HG03469 (cell line): ENCODE measurements around the gene ABCG4.
"Not testable (repeated sequence)": the region's sequence is repeated elsewhere in the genome, so short reads cannot be mapped to it uniquely, and the experiment has no call there.

Experiments used
- ATAC-seq: cut with Tn5 transposase; IDR thresholded peaks from one replicate; pipeline ENCODE4 v1.9.1; 2021; ENCODE audit warnings: mild to moderate bottlenecking, moderate library complexity, moderate number of reproducible peaks; ENCODE audit not compliant: unreplicated experiment

Gene ABCG4

GRCh38 chr11:119115484-119116234 is 33.2 kb upstream of the ABCG4 start:
- no peak for ATAC-seq

DNA sequence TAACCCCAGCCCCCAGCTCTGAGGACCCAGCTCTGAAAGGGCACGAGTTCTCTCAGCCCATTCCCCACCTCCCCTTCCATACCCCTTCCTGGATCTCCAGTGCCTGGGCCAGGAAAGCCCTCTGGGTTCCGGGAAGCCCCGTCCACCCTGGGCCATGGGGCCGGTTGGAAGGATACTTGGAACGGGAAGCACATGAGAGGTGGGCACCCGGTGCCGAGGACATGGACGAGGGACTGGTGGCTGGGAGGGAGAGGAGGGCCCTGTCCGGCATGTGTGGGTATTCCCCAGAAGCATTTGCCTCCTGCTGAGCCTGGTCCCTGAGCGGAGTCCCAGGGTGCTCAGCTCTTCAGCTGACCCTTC is 32.6 kb upstream of the ABCG4 start:
- ATAC-seq: no peak

DNA sequence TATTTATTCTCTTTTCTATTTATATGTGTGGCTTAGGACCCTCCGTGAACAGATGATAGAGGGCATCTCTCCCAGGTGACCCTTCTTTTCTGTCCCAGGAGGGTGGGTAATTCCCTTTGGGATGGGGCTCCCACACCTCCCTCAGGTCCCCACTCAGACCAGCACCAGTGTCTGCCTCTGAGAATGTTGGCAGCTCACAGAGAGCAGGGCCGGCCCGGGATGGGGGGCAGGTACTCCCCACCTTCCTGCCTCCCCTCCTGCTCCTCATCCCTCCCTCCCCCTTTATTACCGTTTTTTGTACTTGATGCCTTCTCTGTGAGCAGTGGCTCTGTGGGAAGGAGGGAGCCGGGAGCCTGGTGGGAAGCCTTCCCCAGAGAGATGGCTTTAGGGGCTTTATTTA is 32.3 kb upstream of the ABCG4 start:
- no peak for ATAC-seq

DNA sequence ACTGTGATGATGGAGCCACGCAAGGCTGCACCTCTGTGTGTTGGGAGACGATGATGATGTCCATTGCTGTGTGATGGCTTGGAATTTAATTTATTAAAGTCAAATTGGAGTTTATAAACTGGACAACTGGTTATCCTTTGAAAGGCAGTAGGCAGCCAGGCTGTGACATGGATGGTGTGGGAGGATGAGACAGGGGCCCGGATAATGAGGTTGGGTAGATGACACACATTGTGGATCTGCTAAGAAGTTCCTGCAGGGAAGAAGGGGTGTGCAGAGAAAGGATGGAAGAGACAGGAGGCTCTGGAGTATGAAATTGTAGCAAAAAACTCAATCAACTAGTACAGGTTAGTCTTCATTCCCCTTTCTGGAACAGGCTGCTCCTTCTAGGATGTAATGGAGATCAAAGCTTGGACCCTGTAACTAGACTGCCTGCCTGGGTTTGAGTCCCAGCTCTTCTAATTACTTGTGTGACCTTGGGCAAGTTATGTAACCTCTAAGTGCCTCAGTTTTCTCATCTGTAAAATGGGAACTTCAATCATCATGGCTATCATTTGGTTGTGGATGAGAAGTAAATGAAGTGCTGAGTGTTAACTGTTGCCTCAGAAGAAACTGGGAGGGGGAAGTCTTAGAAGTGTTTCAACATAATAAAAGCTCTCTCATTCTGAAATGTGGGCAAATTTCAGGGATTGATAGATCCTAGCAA is 31.7 kb upstream of the ABCG4 start:
- ATAC-seq: no peak

GRCh38 chr11:119118227-119118626 is 30.6 kb upstream of the ABCG4 start:
- no peak for ATAC-seq

GRCh38 chr11:119118946-119119345 is 29.9 kb upstream of the ABCG4 start:
- no peak for ATAC-seq

- ATAC-seq: no peak
Measured at GRCh38 chr11:119120639-119121007, 28.2 kb upstream of the ABCG4 start.

DNA sequence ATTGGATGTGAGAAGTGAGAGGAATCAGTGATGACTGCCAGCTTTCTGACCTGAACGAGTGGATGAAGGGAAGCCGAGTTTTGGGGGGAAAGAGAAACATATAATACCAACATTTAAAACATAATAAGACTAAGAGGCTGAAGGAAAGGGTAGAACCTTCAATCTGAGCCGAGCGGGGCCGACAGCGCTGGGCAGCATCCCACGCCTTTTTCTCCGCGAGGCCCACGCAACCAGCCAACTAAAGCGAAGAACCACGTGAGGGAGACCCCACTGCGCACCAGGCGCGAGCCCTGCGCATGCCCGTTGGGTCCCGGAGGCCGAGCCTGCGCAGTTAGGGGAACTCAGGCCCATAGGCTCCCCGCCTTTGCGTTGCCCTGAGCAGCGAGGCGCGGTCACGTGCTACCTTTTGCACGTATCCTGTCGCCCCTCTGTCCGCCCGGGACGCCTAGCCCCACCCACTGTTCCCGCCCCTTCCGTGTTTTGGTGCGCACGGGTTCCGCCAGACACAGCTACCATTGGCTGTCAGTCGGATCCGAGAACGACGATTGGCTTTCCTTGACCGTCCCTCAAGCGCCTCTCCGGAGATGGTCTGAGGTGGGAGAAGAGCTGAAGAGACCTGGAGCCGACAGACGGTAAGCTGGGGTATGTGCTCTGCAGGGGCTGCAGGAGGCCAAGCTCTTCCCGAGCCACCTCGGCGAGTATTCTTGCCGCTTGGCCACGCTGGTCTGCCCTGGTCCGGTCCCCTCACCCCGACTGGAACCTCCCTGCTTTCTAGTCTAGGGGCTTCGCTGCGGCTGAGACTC is 27.6 kb upstream of the ABCG4 start, which contains the start of gene HINFP:
Gene HINFP, plus strand, starts transcription at position 573 of the 803 bp plus-strand sequence. CDS start 5,365 bp downstream, outside the sequence.
- peak; percentile 92 for ATAC-seq

GRCh38 chr11:119121811-119122124 is 27.1 kb upstream of the ABCG4 start:
- ATAC-seq: no peak

- ATAC-seq: no peak
Measured at GRCh38 chr11:119125821-119126220, 23.0 kb upstream of the ABCG4 start.

- no peak for ATAC-seq
Measured at GRCh38 chr11:119126675-119127268, 22.1 kb upstream of the ABCG4 start.

GRCh38 chr11:119130662-119131061 is 18.2 kb upstream of the ABCG4 start:
- ATAC-seq: no peak

GRCh38 chr11:119134389-119134978 is 14.4 kb upstream of the ABCG4 start:
- ATAC-seq: no peak

DNA sequence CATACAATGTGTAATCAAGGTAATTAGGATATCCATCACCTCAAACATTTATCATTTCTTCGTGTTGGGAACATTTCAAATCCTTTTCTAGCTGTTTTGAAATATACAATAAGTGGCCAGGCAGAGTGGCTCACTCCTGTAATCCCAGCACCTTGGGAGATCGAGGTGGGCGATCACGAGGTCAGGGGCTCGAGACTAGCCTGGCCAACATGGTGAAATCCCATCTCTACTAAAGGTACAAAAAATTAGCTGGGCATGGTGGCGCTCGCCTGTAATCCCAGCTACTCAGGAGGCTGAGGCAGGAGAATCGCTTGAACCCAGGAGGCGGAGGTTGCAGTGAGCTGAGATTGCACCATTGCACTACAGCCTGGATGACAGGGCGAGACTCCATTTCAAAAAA is 9.6 kb upstream of the ABCG4 start:
- not testable (repeated sequence) for ATAC-seq

GRCh38 chr11:119144825-119145486 is 3.9 kb upstream of the ABCG4 start:
- ATAC-seq: no peak

- no peak for ATAC-seq
Measured at GRCh38 chr11:119145551-119145950, 3.3 kb upstream of the ABCG4 start.

DNA sequence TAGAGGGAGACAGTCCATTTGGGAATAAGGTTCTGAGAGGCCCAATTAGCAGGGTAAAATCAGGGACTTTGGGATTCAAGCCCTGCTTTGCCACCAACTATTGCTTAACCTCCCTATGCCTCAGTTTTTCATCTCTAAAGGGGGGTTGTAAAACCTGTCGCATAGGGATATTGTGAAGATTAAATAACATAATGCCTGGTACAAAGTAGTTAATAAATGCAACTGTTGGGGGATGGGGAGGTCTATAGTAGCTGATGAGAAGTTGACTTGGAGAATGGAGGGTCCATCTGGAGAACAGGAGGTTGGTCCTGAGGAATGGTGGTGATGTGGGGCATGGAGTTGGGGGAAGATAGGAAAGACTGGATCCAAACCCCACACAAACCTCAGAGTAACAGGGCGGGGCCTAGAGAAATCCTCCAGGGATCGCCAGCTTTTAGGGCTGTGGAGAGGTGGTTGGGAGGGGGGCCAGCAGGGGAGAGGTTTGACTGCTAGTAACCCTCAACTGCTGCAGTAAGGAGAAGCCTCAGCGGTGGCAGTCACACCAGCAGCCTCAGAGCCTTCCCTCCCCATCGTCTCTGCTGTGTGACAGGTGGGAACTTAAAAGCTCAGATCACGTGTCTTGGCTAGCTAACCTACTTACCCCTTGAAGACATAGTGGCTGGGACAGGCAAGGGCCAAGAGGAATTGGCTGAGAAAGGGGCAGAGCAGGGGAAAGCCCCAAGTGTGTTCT is 1.1 kb upstream of the ABCG4 start:
- ATAC-seq: no peak

DNA sequence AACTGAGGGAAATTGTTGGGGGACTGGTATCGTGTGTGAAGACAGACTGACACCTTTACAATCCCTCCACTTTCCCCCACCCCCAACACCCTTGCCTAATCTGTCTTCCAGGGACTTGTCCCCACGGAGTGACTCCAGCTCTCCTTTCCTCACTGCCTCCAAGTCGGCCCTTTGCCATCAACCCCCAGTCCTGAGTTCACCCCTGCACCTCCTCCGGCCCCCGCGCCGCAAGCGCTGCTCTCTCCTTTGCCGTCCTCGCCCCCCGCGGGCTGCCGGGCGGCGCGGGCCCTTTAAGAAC is 183 bp upstream of the ABCG4 start:
- ATAC-seq: no peak

DNA sequence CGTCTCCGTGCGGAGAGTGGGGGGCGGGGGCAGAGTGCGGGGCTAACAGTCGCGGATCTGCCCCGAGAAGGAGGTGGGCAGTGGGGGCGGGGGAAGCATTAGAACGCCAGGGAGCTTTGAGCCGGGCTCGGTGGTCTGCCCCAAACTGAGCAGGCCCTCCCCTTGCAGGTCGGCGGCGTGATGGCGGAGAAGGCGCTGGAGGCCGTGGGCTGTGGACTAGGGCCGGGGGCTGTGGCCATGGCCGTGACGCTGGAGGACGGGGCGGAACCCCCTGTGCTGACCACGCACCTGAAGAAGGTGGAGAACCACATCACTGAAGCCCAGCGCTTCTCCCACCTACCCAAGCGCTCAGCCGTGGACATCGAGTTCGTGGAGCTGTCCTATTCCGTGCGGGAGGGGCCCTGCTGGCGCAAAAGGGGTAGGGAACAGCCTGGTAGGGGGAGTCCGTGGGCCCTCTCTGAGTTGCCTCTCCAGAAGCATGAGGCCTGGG is 979 bp downstream of the ABCG4 start:
- ATAC-seq: no peak

DNA sequence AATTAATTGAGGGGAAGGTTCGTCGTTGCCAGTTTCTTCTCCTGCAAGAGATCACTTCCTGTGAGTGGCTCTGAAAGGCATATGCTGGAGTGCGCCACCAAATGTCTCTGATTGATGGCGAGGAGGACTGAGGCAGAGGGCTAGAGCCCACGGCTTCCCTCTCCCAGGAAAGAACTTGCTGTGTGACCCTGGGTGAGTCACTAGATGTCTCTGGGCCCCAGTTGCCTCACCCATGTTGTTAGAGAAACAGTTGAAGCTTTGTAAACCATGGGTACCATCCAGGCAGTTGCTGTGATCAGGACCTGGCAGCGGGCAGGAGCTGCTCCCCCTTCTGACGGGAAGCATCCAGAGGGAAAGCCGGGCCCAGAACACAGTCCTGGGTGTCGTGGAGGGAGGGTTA is 3.2 kb downstream of the ABCG4 start:
- no peak for ATAC-seq
